WTC11 (cell line): ENCODE results near the gene HOXA9. TPM values are rescaled to one million over a fixed set of nuclear protein-coding genes. Genes with fewer than 3 reads are reported as not detected.

Source experiments
- ATAC-seq: fragments of 200-7000 bp; cut with Tn5 transposase; 2 replicates; pipeline ENCODE4 v1.10.0; 2021; ENCODE audit warnings: mild to moderate bottlenecking, moderate library complexity
- CTCF ChIA-PET: fragments of 300-600 bp; sonication (Branson Sonifier 250); formaldehyde crosslinking; loops from one replicate; lab custom pipeline; 2021; ENCODE audit warnings: antibody characterized with exemption; lab: Charles Lee
- POLR2A ChIA-PET: fragments of 350-600 bp; sonication (Branson Sonifier 250); formaldehyde crosslinking; loops from one replicate; lab custom pipeline; 2021; ENCODE audit warnings: antibody characterized with exemption; lab: Charles Lee
- DNase-seq: peaks from one replicate; pipeline ENCODE4 v3.0.0; 2021; ENCODE audit warnings: low spot score
- H3K27ac Mint-ChIP-seq: 2 replicates; pipeline ENCODE4 v1.8.0; 2021; ENCODE audit warnings: mixed read lengths
- H3K27me3 Mint-ChIP-seq: 2 replicates; pipeline ENCODE4 v1.8.0; 2021; ENCODE audit warnings: low read depth, mild to moderate bottlenecking, moderate library complexity, mixed read lengths
- H3K36me3 Mint-ChIP-seq: 2 replicates; pipeline ENCODE4 v1.8.0; 2021; ENCODE audit warnings: mixed read lengths
- H3K4me1 Mint-ChIP-seq: 2 replicates; pipeline ENCODE4 v1.8.0; 2022; ENCODE audit warnings: mixed read lengths
- H3K4me3 Mint-ChIP-seq: 2 replicates; pipeline ENCODE4 v1.8.0; 2021; ENCODE audit warnings: mild to moderate bottlenecking, moderate library complexity, mixed read lengths
- H3K9me3 Mint-ChIP-seq: 2 replicates; pipeline ENCODE4 v1.8.0; 2021; ENCODE audit warnings: mixed read lengths
- ARID4B ChIP-seq: sonication (generic); formaldehyde crosslinking; IDR thresholded peaks from 2 replicates; pipeline ENCODE4 v1.8.0; 2023; ENCODE audit warnings: missing genetic modification reagents, mild to moderate bottlenecking, borderline replicate concordance
- ATF1 ChIP-seq: sonication (generic); formaldehyde crosslinking; IDR thresholded peaks from 2 replicates; pipeline ENCODE4 v1.8.1; 2023; ENCODE audit warnings: mild to moderate bottlenecking, moderate library complexity, missing genetic modification reagents
- E2F4 ChIP-seq: sonication (generic); formaldehyde crosslinking; IDR thresholded peaks from 2 replicates; pipeline ENCODE4 v1.8.1; 2022; ENCODE audit warnings: low read depth, mild to moderate bottlenecking, moderate library complexity, missing genetic modification reagents, borderline replicate concordance
- ELF4 ChIP-seq: sonication (generic); formaldehyde crosslinking; IDR thresholded peaks from 2 replicates; pipeline ENCODE4 v1.8.1; 2022; ENCODE audit warnings: low read depth, mild to moderate bottlenecking, moderate library complexity, missing genetic modification reagents
- FOXK1 ChIP-seq: sonication (generic); formaldehyde crosslinking; IDR thresholded peaks from 2 replicates; pipeline ENCODE4 v1.8.0; 2022; ENCODE audit warnings: mild to moderate bottlenecking, moderate library complexity, missing genetic modification reagents
- HMGA2 ChIP-seq: fragments of 250-450 bp; sonication (Bioruptor Pico); IDR thresholded peaks from 2 replicates; pipeline ENCODE4 v1.4.0; 2021; ENCODE audit warnings: mild to moderate bottlenecking, moderate library complexity
- NR1H2 ChIP-seq: sonication (generic); formaldehyde crosslinking; IDR thresholded peaks from 2 replicates; pipeline ENCODE4 v1.9.0; 2021; ENCODE audit warnings: mild to moderate bottlenecking, moderate library complexity, missing genetic modification reagents
- PREB ChIP-seq: sonication (generic); formaldehyde crosslinking; IDR thresholded peaks from 2 replicates; pipeline ENCODE4 v1.8.1; 2022; ENCODE audit warnings: mild to moderate bottlenecking, missing genetic modification reagents, moderate library complexity, borderline replicate concordance
- RORB ChIP-seq: fragments of 250-450 bp; sonication (Bioruptor Pico); IDR thresholded peaks from 2 replicates; pipeline ENCODE4 v1.9.0; 2021; ENCODE audit warnings: mild to moderate bottlenecking
- TEAD1 ChIP-seq: sonication (generic); formaldehyde crosslinking; IDR thresholded peaks from 2 replicates; pipeline ENCODE4 v1.8.0; 2022; ENCODE audit warnings: mild to moderate bottlenecking, missing genetic modification reagents
- TP53 ChIP-seq: sonication (generic); formaldehyde crosslinking; IDR thresholded peaks from 2 replicates; pipeline ENCODE4 v1.8.1; 2023; ENCODE audit warnings: mild to moderate bottlenecking, missing genetic modification reagents
- ZNF121 ChIP-seq: sonication (generic); formaldehyde crosslinking; IDR thresholded peaks from 2 replicates; pipeline ENCODE4 v1.8.0; 2023; ENCODE audit warnings: missing genetic modification reagents
- ZNF317 ChIP-seq: sonication (generic); formaldehyde crosslinking; IDR thresholded peaks from 2 replicates; pipeline ENCODE4 v1.8.1; 2023; ENCODE audit warnings: low read depth, mild to moderate bottlenecking, moderate library complexity, missing genetic modification reagents, borderline replicate concordance
- ZNF512 ChIP-seq: sonication (generic); formaldehyde crosslinking; IDR thresholded peaks from 2 replicates; pipeline ENCODE4 v1.8.1; 2022; ENCODE audit warnings: missing genetic modification reagents, borderline replicate concordance
- ZNF532 ChIP-seq: fragments of 250-450 bp; sonication (Bioruptor Pico); IDR thresholded peaks from 2 replicates; pipeline ENCODE4 v1.9.0; 2021; ENCODE audit warnings: mild to moderate bottlenecking, borderline replicate concordance
- ZNF671 ChIP-seq: fragments of 250-450 bp; sonication (Bioruptor Pico); IDR thresholded peaks from 2 replicates; pipeline ENCODE4 v1.8.0; 2021; ENCODE audit warnings: mild to moderate bottlenecking
- total RNA-seq: library from RNA; stranded (reverse); gene quantifications from 3 replicates; pipeline ENCODE4 v1.2.3, GENCODE V29; 2021

HOXA9 gene
- total RNA-seq, 1 experiment from 2014 or later = not detected

GRCh38 chr7:27179030-27179429, 13.7 kb upstream of the HOXA9 start:
- CTCF ChIA-PET = interaction anchor here (0.7 to 2.5 kb wide), 28 partner anchors 9 to 1125 kb away, joined by 3 to 34 read pairs (median 7); partner anchors contain the start of genes HOXA13, HOXA4, HOXA5 and HOXA9
- H3K4me3 Mint-ChIP-seq = peak overlapping the region; percentile 41
- H3K4me1 Mint-ChIP-seq = peaks cover 25% of the 10 kb centered on the region
- no peaks in the 10 kb centered on the region for H3K9me3 Mint-ChIP-seq
- POLR2A ChIA-PET = no interaction called here
- no peaks in the 10 kb centered on the region for H3K36me3 Mint-ChIP-seq
- ATAC-seq (no peak), DNase-seq (no peak)
- TF ChIP-seq ZNF121 (CRISPR knock-in tag) = no peak
- no peak for TF ChIP-seq E2F4 (CRISPR knock-in tag)
- TF ChIP-seq ZNF532 (CRISPR knock-in tag) = no peak
- TF ChIP-seq NR1H2 (CRISPR knock-in tag) = no peak
- no peak for TF ChIP-seq ZNF512
- TF ChIP-seq ATF1 = no peak
- TF ChIP-seq ZNF317 (CRISPR knock-in tag) = no peak
- no peak for TF ChIP-seq HMGA2
- no peak for TF ChIP-seq RORB (CRISPR knock-in tag)
- TF ChIP-seq TEAD1 (CRISPR knock-in tag) = no peak
- no peak for TF ChIP-seq ZNF671 (CRISPR knock-in tag)
- TF ChIP-seq FOXK1 (CRISPR knock-in tag) = no peak
- TF ChIP-seq ARID4B (CRISPR knock-in tag) = no peak
- no peak for TF ChIP-seq TP53
- TF ChIP-seq ELF4 (CRISPR knock-in tag) = no peak
- no peak for TF ChIP-seq PREB (CRISPR knock-in tag)
- no peak overlapping the region for H3K27ac Mint-ChIP-seq
- H3K27me3 Mint-ChIP-seq = peaks cover 100% of the 10 kb centered on the region
